Mucosa of descending colon (tissue), 3 donors: ENCODE measurements around the gene GPR78. TPM values are rescaled to one million over a fixed set of nuclear protein-coding genes. Genes with fewer than 3 reads are reported as not detected.

Source experiments
- ATAC-seq: fragments of 200-7000 bp; cut with Tn5 transposase; one replicate; pipeline ENCODE4 v1.9.1; 2020; ENCODE audit warnings: mild to moderate bottlenecking, moderate library complexity
- DNase-seq, 3 donors: peaks; one replicate each; pipeline ENCODE4 v3.0.0-alpha.2; 2020
- H3K36me3 ChIP-seq: fragments of 200-600 bp; one replicate; pipeline ENCODE4 v1.8.0; 2021; ENCODE audit warnings: low read depth, mild to moderate bottlenecking
- H3K4me1 ChIP-seq: fragments of 200-600 bp; one replicate; pipeline ENCODE4 v1.8.0; 2021; ENCODE audit warnings: low read depth, mild to moderate bottlenecking
- H3K4me3 ChIP-seq: fragments of 200-600 bp; one replicate; pipeline ENCODE4 v1.8.0; 2021; ENCODE audit warnings: mild to moderate bottlenecking
- H3K9me3 ChIP-seq: fragments of 200-600 bp; one replicate; pipeline ENCODE4 v1.8.0; 2021; ENCODE audit warnings: mild to moderate bottlenecking
- intact Hi-C, 2 donors: fragments of 100-400 bp; cut with DNase I in 1 of 2; cut with micrococcal nuclease in 1 of 2; formaldehyde crosslinking; loops; one replicate each; pipeline versions ENCODE4 v1.11.0 to v1.11.1; 2022; cut with DNase I, micrococcal nuclease
- total RNA-seq, 3 donors: library from RNA; stranded (reverse); fragmentation: NEBNext Ultra II Directional in 2 of 3; extraction: Animal tissue kit (Norgen Biotek cat#: 25700) in 2 of 3; gene quantifications; one replicate each; pipeline versions ENCODE4 v1.2.1 to v1.2.4, GENCODE V29; 2021 to 2023
- TF ChIP-seq, protein P1 (sequence below): fragments of 200-600 bp; IDR thresholded peaks from one replicate; pipeline ENCODE4 v1.8.0; 2022; ENCODE audit warnings: antibody characterized with exemption, mild to moderate bottlenecking
- donor health status: DM: no; HTN: no; CAD: no; lungs with moderate emphysema.
- donor health status: DM: no; HTN: no; CAD: no.
- donor health status: DM: no; HTN: yes; CAD: no.

Gene GPR78
- total RNA-seq, 3 donors from 2014 or later = 0.19 TPM; not detected in 2

DNA sequence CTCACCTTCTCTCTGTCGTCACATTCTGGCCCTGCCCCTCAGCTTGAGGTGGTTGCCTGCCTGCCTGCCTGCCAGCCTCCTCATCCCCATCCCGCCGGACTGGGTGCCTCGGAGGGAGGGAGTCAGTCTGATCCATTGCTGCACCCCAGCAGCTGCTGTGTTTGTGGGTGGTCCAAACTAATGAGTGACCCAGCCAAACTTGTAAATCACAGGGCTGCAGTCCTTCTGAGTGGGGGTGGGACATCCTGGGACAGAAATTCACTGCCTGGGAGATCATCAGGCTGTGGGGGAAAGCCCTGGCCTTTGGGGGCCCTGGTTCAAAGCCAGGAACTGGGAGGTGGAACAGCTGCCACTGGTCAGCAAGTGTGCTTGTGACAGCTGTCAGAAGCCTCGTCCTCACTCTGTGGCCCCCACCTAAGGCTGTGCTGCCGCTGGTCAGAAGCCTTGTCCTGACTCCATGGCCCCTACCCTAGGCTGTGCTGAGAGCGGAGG is 5.6 kb downstream of the GPR78 start:
- Histone ChIP-seq H3K9me3 (no peaks in the 10 kb centered on the region), H3K4me1 (no peaks in the 10 kb centered on the region), H3K4me3 (no peak overlapping the region), H3K36me3 (no peaks in the 10 kb centered on the region)
- DNase-seq (no peak), ATAC-seq (no peak)
- TF ChIP-seq, protein P1, sequence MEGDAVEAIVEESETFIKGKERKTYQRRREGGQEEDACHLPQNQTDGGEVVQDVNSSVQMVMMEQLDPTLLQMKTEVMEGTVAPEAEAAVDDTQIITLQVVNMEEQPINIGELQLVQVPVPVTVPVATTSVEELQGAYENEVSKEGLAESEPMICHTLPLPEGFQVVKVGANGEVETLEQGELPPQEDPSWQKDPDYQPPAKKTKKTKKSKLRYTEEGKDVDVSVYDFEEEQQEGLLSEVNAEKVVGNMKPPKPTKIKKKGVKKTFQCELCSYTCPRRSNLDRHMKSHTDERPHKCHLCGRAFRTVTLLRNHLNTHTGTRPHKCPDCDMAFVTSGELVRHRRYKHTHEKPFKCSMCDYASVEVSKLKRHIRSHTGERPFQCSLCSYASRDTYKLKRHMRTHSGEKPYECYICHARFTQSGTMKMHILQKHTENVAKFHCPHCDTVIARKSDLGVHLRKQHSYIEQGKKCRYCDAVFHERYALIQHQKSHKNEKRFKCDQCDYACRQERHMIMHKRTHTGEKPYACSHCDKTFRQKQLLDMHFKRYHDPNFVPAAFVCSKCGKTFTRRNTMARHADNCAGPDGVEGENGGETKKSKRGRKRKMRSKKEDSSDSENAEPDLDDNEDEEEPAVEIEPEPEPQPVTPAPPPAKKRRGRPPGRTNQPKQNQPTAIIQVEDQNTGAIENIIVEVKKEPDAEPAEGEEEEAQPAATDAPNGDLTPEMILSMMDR = no peak
- intact Hi-C loops = no loop called here

- intact Hi-C loops = no loop called here
- TF ChIP-seq, protein P1 = no peak
- no peak for ATAC-seq
These were observed 6.1 kb downstream of the GPR78 start for GRCh38 chr4:8586246-8586645.

GRCh38 chr4:8586671-8587468 is 6.7 kb downstream of the GPR78 start:
- intact Hi-C loops = no loop called here
- no peaks in the 10 kb centered on the region for H3K4me1 ChIP-seq
- H3K4me3 ChIP-seq = no peak overlapping the region
- ATAC-seq (peak; percentile 20), DNase-seq (peak in 1 of 3 donors; percentile 46)
- no peaks in the 10 kb centered on the region for H3K36me3 ChIP-seq
- H3K9me3 ChIP-seq = no peaks in the 10 kb centered on the region
- TF ChIP-seq, protein P1 = no peak

More at GRCh38 chr4:8586246-8586645, 6.1 kb downstream of the GPR78 start:
- H3K4me1 ChIP-seq = no peaks in the 10 kb centered on the region
- H3K36me3 ChIP-seq = no peaks in the 10 kb centered on the region
- DNase-seq = no peak
- H3K9me3 ChIP-seq = no peaks in the 10 kb centered on the region
- no peak overlapping the region for H3K4me3 ChIP-seq

DNA sequence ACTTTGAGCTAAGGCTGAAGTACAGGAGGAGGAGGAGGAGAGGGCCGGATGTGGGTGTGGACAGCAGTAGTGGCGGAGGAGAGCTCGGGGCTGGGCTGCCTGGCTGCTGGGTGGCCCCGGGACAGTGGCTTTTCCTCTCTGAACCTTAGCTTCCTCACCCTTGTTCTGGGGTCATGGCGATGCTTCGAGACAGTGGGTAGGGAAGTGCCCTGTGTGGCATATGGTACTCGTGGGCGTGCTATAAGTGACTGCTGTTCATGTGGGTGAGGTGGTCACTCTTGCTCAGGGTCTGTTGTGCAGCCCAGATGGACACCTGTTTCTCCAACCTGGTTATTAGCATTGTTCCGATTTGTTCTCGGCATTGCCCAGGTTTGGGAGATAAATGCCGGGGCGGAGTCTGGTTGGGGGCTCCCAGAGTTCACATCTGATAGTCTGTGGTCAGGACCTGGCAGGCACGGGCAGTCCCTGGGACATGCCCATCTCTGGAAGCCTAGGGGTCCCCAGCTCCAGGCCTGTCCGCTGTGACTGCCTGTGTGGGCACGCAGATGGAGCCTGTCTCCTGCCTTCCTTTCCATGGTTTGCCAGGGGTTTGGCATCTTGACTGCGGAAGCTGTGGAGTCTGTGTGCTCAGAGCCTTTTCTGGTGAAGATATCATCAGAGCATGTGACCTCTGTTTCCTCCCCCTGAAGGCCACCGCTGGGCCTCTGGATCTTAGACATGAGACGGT is 7.4 kb downstream of the GPR78 start:
- no peak for ATAC-seq

GRCh38 chr4:8588196-8588470 is 7.9 kb downstream of the GPR78 start:
- no peak for ATAC-seq
- DNase-seq = no peak
- no peak overlapping the region for H3K4me3 ChIP-seq
- H3K4me1 ChIP-seq = no peaks in the 10 kb centered on the region
- H3K36me3 ChIP-seq = no peaks in the 10 kb centered on the region
- intact Hi-C loops = no loop called here
- H3K9me3 ChIP-seq = no peaks in the 10 kb centered on the region
- TF ChIP-seq, protein P1 = no peak

More for the DNA sequence above, 7.4 kb downstream of the GPR78 start:
- no peaks in the 10 kb centered on the region for H3K4me1 ChIP-seq
- H3K4me3 ChIP-seq = no peak overlapping the region
- DNase-seq = peak in 1 of 3 donors; percentile 14
- TF ChIP-seq, protein P1 = no peak
- H3K9me3 ChIP-seq = no peaks in the 10 kb centered on the region
- intact Hi-C loops = no loop called here
- H3K36me3 ChIP-seq = no peaks in the 10 kb centered on the region
